ENCODE data around the gene SLC25A42.

The SLC25A42 gene

GRCh38 chr19:19068659-19069654 is 5.2 kb downstream of the SLC25A42 start:
- no peak for DNase-seq (ENCODE audit: low read depth)
- H3K4me3 ChIP-seq (ENCODE audit: low read depth, low read length): no peak overlapping the region
- no peak for TF ChIP-seq CTCF (IDR thresholded peaks at IDR 0.05; ENCODE audit: control insufficient read depth, extremely low read depth, insufficient read depth)

GRCh38 chr19:19071897-19072296 is 8.1 kb downstream of the SLC25A42 start:
- no peak for DNase-seq (ENCODE audit: low read depth)
- no peak for TF ChIP-seq CTCF (IDR thresholded peaks at IDR 0.05; ENCODE audit: control insufficient read depth, extremely low read depth, insufficient read depth)
- H3K4me3 ChIP-seq (ENCODE audit: low read depth, low read length): no peak overlapping the region

GRCh38 chr19:19074196-19074882 is 10.5 kb downstream of the SLC25A42 start:
- TF ChIP-seq CTCF (IDR thresholded peaks at IDR 0.05; ENCODE audit: control insufficient read depth, extremely low read depth, insufficient read depth): no peak
- no peak overlapping the region for H3K4me3 ChIP-seq (ENCODE audit: low read depth, low read length)
- no peak for DNase-seq (ENCODE audit: low read depth)

GRCh38 chr19:19075126-19075525 is 11.3 kb downstream of the SLC25A42 start:
- TF ChIP-seq CTCF (IDR thresholded peaks at IDR 0.05; ENCODE audit: control insufficient read depth, extremely low read depth, insufficient read depth): no peak
- no peak for DNase-seq (ENCODE audit: low read depth)
- H3K4me3 ChIP-seq (ENCODE audit: low read depth, low read length): no peak overlapping the region

- DNase-seq (ENCODE audit: low read depth): no peak
- TF ChIP-seq CTCF (IDR thresholded peaks at IDR 0.05; ENCODE audit: control insufficient read depth, extremely low read depth, insufficient read depth): no peak
- H3K4me3 ChIP-seq (ENCODE audit: low read depth, low read length): no peak overlapping the region
Measured at GRCh38 chr19:19076476-19076875, 12.7 kb downstream of the SLC25A42 start.

- no peak overlapping the region for H3K4me3 ChIP-seq (ENCODE audit: low read depth, low read length)
- DNase-seq (ENCODE audit: low read depth): no peak
- no peak for TF ChIP-seq CTCF (IDR thresholded peaks at IDR 0.05; ENCODE audit: control insufficient read depth, extremely low read depth, insufficient read depth)
Measured at GRCh38 chr19:19077103-19077502, 13.3 kb downstream of the SLC25A42 start.

Measured in LNCaP clone FGC (cell line).